ENCODE measurements around the gene MORC2. TPM values are rescaled to one million over a fixed set of nuclear protein-coding genes. Genes with fewer than 3 reads are reported as not detected.

MORC2 gene
- total RNA-seq, 2 donors from 2014 or later = 16.7 to 27.5 TPM

DNA sequence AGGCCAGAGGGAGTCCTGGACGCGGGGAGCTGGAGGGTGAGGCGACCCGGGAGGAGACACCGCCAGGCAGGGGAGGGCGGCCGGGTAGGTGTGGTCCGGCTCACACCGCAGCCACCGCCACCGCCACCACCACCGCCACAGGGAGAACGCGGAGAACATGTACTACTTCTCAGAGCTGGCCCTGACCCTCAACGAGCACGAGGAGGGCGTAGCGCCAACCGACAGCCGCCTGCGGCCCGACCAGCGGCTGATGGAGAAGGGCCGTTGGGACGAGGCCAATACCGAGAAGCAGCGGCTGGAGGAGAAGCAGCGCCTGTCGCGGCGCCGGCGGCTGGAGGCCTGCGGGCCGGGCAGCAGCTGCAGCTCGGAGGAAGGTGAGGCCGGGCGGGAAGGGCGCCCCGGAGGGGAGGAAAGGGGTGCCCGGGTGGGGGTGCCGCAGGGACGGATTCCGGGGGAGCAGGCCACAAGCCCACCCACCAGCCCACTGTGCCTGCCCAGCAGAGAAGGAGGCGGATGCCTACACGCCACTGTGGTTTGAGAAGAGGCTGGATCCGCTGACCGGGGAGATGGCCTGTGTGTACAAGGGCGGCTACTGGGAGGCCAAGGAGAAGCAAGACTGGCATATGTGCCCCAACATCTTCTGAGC lies 62.8 kb downstream of the MORC2 start:
- Histone ChIP-seq H3K27ac (no peak overlapping the region), H3K27me3 (replicated peaks; ENCODE audit: insufficient read depth) (no peaks in the 10 kb centered on the region), H3K4me3 (no peak overlapping the region), H3K36me3 (peaks cover 8% of the 10 kb centered on the region), H3K4me1 (ENCODE audit: control insufficient read depth in 1 of 2, low read depth in 2 of 2) (no peaks in the 10 kb centered on the region), H3K9me3 (no peaks in the 10 kb centered on the region)
- DNase-seq (ENCODE audit: low spot score) = no peak
- ATAC-seq (ENCODE audit: insufficient number of reproducible peaks, low FRiP score, low read depth) = no peak
- TF ChIP-seq, protein P1, sequence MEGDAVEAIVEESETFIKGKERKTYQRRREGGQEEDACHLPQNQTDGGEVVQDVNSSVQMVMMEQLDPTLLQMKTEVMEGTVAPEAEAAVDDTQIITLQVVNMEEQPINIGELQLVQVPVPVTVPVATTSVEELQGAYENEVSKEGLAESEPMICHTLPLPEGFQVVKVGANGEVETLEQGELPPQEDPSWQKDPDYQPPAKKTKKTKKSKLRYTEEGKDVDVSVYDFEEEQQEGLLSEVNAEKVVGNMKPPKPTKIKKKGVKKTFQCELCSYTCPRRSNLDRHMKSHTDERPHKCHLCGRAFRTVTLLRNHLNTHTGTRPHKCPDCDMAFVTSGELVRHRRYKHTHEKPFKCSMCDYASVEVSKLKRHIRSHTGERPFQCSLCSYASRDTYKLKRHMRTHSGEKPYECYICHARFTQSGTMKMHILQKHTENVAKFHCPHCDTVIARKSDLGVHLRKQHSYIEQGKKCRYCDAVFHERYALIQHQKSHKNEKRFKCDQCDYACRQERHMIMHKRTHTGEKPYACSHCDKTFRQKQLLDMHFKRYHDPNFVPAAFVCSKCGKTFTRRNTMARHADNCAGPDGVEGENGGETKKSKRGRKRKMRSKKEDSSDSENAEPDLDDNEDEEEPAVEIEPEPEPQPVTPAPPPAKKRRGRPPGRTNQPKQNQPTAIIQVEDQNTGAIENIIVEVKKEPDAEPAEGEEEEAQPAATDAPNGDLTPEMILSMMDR (IDR thresholded peaks at IDR 0.05) = no peak

GRCh38 chr22:30903876-30904460 lies 64.6 kb downstream of the MORC2 start:
- no peaks in the 10 kb centered on the region for H3K4me1 ChIP-seq (ENCODE audit: control insufficient read depth in 1 of 2, low read depth in 2 of 2)
- no peaks in the 10 kb centered on the region for H3K27me3 ChIP-seq (replicated peaks; ENCODE audit: insufficient read depth)
- TF ChIP-seq, protein P1 (IDR thresholded peaks at IDR 0.05) = no peak
- H3K36me3 ChIP-seq = peaks cover 8% of the 10 kb centered on the region
- no peak overlapping the region for H3K27ac ChIP-seq
- no peak overlapping the region for H3K4me3 ChIP-seq
- DNase-seq (ENCODE audit: low spot score) (no peak), ATAC-seq (ENCODE audit: insufficient number of reproducible peaks, low FRiP score, low read depth) (no peak)
- peaks cover 9% of the 10 kb centered on the region for H3K9me3 ChIP-seq

GRCh38 chr22:30902496-30903357 lies 65.8 kb downstream of the MORC2 start:
- no peak overlapping the region for H3K4me3 ChIP-seq

DNA sequence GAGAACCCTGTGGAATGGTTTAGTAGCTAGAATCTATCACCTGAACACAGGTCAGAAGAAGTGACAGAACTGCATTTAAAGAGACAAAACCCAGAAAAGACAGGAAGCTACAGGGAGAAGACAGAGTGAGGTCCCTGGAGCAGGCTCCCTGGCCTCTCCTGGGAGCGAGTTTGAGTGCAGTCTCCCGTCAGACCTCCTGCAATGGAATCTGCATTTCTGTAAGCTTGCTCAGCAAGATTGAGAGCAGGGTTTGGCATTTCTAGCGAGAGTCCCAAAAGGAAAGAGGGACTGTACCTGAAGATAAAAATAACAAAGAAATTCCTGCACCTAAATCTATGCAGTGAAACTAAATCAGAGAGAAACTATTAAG lies 74.2 kb downstream of the MORC2 start:
- no peak overlapping the region for H3K27ac ChIP-seq
- DNase-seq (ENCODE audit: low spot score) (no peak), ATAC-seq (ENCODE audit: insufficient number of reproducible peaks, low FRiP score, low read depth) (no peak)
- H3K9me3 ChIP-seq = peaks cover 1% of the 10 kb centered on the region
- no peaks in the 10 kb centered on the region for H3K4me1 ChIP-seq (ENCODE audit: control insufficient read depth in 1 of 2, low read depth in 2 of 2)
- H3K4me3 ChIP-seq = no peak overlapping the region
- H3K27me3 ChIP-seq (replicated peaks; ENCODE audit: insufficient read depth) = no peaks in the 10 kb centered on the region
- peaks cover 7% of the 10 kb centered on the region for H3K36me3 ChIP-seq
- TF ChIP-seq, protein P1 (IDR thresholded peaks at IDR 0.05) = no peak

More at GRCh38 chr22:30902496-30903357, 65.8 kb downstream of the MORC2 start:
- DNase-seq (ENCODE audit: low spot score) (no peak), ATAC-seq (ENCODE audit: insufficient number of reproducible peaks, low FRiP score, low read depth) (no peak)
- TF ChIP-seq, protein P1 (IDR thresholded peaks at IDR 0.05) = no peak
- H3K27me3 ChIP-seq (replicated peaks; ENCODE audit: insufficient read depth) = no peaks in the 10 kb centered on the region
- peaks cover 8% of the 10 kb centered on the region for H3K36me3 ChIP-seq
- peaks cover 9% of the 10 kb centered on the region for H3K9me3 ChIP-seq
- H3K27ac ChIP-seq = no peak overlapping the region
- H3K4me1 ChIP-seq (ENCODE audit: control insufficient read depth in 1 of 2, low read depth in 2 of 2) = no peaks in the 10 kb centered on the region
